Measurements from ENCODE around the gene AGAP1.

AGAP1 gene

GRCh38 chr2:235543128-235543750, 49.4 kb downstream of the AGAP1 start:
- DNase-seq (ENCODE audit: low read depth in 2 of 2), result peak in 1 of 2 donors; percentile 20
- TF ChIP-seq, protein P1, sequence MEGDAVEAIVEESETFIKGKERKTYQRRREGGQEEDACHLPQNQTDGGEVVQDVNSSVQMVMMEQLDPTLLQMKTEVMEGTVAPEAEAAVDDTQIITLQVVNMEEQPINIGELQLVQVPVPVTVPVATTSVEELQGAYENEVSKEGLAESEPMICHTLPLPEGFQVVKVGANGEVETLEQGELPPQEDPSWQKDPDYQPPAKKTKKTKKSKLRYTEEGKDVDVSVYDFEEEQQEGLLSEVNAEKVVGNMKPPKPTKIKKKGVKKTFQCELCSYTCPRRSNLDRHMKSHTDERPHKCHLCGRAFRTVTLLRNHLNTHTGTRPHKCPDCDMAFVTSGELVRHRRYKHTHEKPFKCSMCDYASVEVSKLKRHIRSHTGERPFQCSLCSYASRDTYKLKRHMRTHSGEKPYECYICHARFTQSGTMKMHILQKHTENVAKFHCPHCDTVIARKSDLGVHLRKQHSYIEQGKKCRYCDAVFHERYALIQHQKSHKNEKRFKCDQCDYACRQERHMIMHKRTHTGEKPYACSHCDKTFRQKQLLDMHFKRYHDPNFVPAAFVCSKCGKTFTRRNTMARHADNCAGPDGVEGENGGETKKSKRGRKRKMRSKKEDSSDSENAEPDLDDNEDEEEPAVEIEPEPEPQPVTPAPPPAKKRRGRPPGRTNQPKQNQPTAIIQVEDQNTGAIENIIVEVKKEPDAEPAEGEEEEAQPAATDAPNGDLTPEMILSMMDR (IDR thresholded peaks at IDR 0.05; ENCODE audit: low read depth, low read length), result no peak
- H3K4me3 ChIP-seq (replicated peaks in 1 of 2; ENCODE audit: low read depth in 2 of 2, low read length in 2 of 2), result no peak overlapping the region

DNA sequence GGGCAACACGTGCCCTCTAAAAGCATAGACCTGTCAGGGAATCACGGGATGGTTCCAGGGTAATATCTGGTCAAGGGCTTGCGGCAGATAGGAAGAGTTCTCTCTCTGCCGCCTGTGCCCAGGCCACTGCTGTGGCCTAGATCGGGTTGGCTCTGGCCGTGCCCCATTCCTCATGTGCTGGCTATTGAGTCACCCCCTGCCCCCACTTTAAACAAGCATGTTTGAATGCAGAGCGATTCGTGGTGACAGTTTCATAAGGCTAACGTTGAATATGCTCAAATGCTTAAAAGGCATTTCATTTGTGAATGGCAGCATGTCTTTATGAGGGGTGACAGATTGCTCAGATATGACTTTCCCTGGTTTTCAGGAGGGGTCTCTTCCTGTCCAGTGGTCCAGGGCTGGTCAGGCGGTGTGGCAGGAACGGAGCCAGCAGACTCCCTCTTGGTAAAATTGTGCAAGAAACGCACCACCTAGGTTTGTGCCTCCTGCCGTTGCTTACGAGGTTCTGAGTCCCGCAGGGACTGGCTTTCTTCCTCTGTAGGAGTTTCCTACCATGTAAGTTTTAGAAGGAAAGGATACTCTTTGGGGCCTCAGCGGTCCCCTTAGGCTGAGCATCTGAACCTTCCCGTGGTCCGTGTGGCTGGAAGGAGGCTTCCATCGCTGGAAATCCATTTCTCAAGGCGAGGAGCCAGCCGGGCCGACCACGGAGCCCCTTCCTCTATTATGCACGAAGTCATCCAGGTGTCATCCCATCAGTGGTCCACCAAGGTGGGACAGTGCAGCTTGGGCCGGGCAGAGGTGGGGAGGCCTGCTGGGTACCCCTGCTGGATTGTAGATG, 50.2 kb downstream of the AGAP1 start:
- TF ChIP-seq, protein P1 (IDR thresholded peaks at IDR 0.05; ENCODE audit: low read depth, low read length), result no peak
- no peak for DNase-seq (ENCODE audit: low read depth in 2 of 2)
- no peak overlapping the region for H3K4me3 ChIP-seq (replicated peaks in 1 of 2; ENCODE audit: low read depth in 2 of 2, low read length in 2 of 2)

DNA sequence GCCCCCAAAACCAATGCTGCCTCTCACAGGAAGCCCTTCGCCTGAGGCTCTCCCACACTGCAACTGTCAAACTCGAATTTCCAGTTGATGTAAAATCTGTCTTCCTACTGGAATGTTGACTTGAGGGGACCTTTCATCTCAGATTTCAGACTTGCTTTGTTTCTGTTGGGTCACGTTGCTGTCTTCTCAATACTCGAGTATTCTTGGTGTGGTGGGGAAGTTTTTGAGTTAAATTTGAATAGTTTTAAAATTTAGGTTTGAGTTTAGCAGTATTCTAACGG, 50.8 kb downstream of the AGAP1 start:
- TF ChIP-seq, protein P1 (IDR thresholded peaks at IDR 0.05; ENCODE audit: low read depth, low read length), result no peak
- DNase-seq (ENCODE audit: low read depth in 2 of 2), result no peak
- H3K4me3 ChIP-seq (replicated peaks in 1 of 2; ENCODE audit: low read depth in 2 of 2, low read length in 2 of 2), result no peak overlapping the region

DNA sequence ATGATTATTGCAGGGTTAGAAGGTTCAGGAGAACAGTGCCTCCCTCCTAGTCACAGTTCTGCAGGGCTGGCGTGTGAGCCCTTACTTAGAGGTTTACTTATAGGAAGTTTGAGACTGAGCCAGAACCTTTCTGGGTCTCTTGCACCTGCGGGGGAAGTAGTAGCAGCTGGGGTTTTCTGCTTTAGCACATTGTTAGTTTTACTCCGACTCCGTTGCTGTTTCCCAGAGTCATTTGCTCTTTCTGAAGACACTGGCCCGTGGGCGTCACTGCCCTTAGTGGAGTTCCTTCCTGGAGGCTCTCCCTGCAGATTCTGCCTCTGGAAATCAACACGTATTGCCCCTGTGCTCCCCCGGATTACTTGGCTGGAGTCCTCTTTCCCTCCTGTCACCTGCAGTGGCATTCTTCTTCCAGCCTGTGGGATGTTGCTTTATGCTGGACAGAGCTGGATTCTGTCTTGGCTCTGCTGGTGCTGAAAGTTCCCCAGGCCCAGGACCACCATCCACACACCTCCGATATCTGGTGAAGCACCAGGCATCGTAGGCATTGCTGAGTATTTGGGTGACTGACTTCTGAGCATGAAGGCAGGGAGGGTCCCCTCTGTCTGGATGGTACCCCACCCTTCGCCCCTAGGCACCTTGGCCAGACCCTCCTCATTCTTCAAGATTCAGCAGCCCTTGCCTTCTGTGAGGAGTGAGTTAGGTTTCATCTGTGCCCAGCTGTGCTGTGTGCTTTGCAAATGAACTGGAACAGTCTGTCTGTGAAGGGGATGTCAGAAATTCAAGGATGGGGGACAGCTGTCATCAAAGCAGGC, 51.7 kb downstream of the AGAP1 start:
- no peak for DNase-seq (ENCODE audit: low read depth in 2 of 2)
- H3K4me3 ChIP-seq (replicated peaks in 1 of 2; ENCODE audit: low read depth in 2 of 2, low read length in 2 of 2), result no peak overlapping the region
- TF ChIP-seq, protein P1 (IDR thresholded peaks at IDR 0.05; ENCODE audit: low read depth, low read length), result no peak

DNA sequence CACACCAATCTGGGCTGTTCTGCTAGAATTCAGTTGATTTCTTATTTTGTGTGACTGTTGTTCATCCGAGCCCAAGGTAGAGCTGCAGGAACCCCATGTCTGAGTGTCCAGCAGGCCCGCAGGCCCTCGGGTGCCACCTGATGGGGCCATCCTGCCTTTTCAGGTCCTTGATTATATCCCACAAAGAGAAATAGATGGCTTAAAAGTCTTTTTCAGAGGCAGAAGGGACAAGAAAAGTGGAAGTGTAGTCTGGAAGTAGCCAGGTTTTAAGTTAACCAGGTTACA, 52.2 kb downstream of the AGAP1 start:
- no peak for DNase-seq (ENCODE audit: low read depth in 2 of 2)
- H3K4me3 ChIP-seq (replicated peaks in 1 of 2; ENCODE audit: low read depth in 2 of 2, low read length in 2 of 2), result no peak overlapping the region
- TF ChIP-seq, protein P1 (IDR thresholded peaks at IDR 0.05; ENCODE audit: low read depth, low read length), result no peak

- no peak for DNase-seq (ENCODE audit: low read depth in 2 of 2)
- TF ChIP-seq, protein P1 (IDR thresholded peaks at IDR 0.05; ENCODE audit: low read depth, low read length), result no peak
- H3K4me3 ChIP-seq (replicated peaks in 1 of 2; ENCODE audit: low read depth in 2 of 2, low read length in 2 of 2), result no peak overlapping the region
Measured at GRCh38 chr2:235546436-235546835, 52.6 kb downstream of the AGAP1 start.

All from cardiac fibroblast (primary cell).